ENCODE measurements around the gene DOC2A. TPM values are rescaled to one million over a fixed set of nuclear protein-coding genes. Genes with fewer than 3 reads are reported as not detected.

DOC2A gene
- total and polyA plus RNA-seq, 2 donors (not counting 1 experiment from before 2014, with no cell fraction given) = not detected

DNA sequence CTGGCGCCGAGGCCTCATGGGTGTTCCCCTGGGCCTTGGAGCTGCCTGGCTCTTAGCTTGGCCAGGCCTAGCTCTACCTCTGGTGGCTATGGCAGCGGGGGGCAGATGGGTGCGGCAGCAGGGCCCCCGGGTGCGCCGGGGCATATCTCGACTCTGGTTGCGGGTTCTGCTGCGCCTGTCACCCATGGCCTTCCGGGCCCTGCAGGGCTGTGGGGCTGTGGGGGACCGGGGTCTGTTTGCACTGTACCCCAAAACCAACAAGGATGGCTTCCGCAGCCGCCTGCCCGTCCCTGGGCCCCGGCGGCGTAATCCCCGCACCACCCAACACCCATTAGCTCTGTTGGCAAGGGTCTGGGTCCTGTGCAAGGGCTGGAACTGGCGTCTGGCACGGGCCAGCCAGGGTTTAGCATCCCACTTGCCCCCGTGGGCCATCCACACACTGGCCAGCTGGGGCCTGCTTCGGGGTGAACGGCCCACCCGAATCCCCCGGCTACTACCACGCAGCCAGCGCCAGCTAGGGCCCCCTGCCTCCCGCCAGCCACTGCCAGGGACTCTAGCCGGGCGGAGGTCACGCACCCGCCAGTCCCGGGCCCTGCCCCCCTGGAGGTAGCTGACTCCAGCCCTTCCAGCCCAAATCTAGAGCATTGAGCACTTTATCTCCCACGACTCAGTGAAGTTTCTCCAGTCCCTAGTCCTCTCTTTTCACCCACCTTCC, 23.3 kb downstream of the DOC2A start:
- 98% methylated on average over 32 of the region's 35 CpGs for WGBS (ENCODE audit: insufficient coverage)
- Histone ChIP-seq H2AFZ (ENCODE audit: insufficient read depth, low read depth, low read length, poor library complexity, severe bottlenecking) (no peak overlapping the region), H3K9ac (ENCODE audit: low read length) (no peak overlapping the region), H3K9me3 (ENCODE audit: control extremely low read depth in 1 of 3, control insufficient read depth in 2 of 3, insufficient read depth in 1 of 3, low read length in 2 of 3) (no peaks in the 10 kb centered on the region), H3K36me3 (replicated peaks in 1 of 2; ENCODE audit: control extremely low read depth in 1 of 2, control insufficient read depth in 1 of 2, extremely low read depth in 1 of 2, insufficient read depth in 2 of 2, low read length in 1 of 2) (peaks cover 0 to 68% of the 10 kb centered on the region in 2 experiments), H3K4me3 (ENCODE audit: control extremely low read depth in 1 of 5, extremely low read depth in 1 of 5, insufficient read depth in 1 of 5, low read depth in 2 of 5, low read length in 4 of 5) (no peak overlapping the region), H3K4me1 (ENCODE audit: control insufficient read depth in 2 of 2, insufficient read depth in 2 of 2, low read length in 2 of 2) (no peaks in the 10 kb centered on the region), H3K4me2 (replicated peaks; ENCODE audit: low read depth, low read length, poor library complexity, severe bottlenecking) (no peak overlapping the region), H3K79me2 (ENCODE audit: control insufficient read depth, insufficient read depth, low read length) (no peaks in the 10 kb centered on the region), H3K27me3 (replicated peaks in 1 of 4; ENCODE audit: control extremely low read depth in 1 of 4, control insufficient read depth in 3 of 4, insufficient read depth in 4 of 4, low read length in 3 of 4) (no peaks in the 10 kb centered on the region), H4K20me1 (ENCODE audit: control insufficient read depth, insufficient read depth, low read length, poor library complexity, severe bottlenecking) (no peaks in the 10 kb centered on the region), H3K27ac (ENCODE audit: low read length in 2 of 2) (no peak overlapping the region)
- CTCF ChIA-PET = no interaction called here
- no peak for ATAC-seq (ENCODE audit: low read depth)
- Mint-ChIP-seq H3K27ac (no peak overlapping the region), H3K27me3 (no peaks in the 10 kb centered on the region), H3K4me3 (no peak overlapping the region), H3K9me3 (ENCODE audit: insufficient read depth) (no peaks in the 10 kb centered on the region), H3K4me1 (no peaks in the 10 kb centered on the region)
- TF ChIP-seq EZH2 (IDR thresholded peaks at IDR 0.05; ENCODE audit: borderline replicate concordance, insufficient read depth, low read depth, low read length, poor library complexity, severe bottlenecking) = no peak
- TF ChIP-seq, protein P1, sequence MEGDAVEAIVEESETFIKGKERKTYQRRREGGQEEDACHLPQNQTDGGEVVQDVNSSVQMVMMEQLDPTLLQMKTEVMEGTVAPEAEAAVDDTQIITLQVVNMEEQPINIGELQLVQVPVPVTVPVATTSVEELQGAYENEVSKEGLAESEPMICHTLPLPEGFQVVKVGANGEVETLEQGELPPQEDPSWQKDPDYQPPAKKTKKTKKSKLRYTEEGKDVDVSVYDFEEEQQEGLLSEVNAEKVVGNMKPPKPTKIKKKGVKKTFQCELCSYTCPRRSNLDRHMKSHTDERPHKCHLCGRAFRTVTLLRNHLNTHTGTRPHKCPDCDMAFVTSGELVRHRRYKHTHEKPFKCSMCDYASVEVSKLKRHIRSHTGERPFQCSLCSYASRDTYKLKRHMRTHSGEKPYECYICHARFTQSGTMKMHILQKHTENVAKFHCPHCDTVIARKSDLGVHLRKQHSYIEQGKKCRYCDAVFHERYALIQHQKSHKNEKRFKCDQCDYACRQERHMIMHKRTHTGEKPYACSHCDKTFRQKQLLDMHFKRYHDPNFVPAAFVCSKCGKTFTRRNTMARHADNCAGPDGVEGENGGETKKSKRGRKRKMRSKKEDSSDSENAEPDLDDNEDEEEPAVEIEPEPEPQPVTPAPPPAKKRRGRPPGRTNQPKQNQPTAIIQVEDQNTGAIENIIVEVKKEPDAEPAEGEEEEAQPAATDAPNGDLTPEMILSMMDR (IDR thresholded peaks at IDR 0.05) = no peak
- DNase-seq = no peak
- intact Hi-C loops (cut with micrococcal nuclease) = no loop called here
- POLR2A ChIA-PET = no interaction called here

DNA sequence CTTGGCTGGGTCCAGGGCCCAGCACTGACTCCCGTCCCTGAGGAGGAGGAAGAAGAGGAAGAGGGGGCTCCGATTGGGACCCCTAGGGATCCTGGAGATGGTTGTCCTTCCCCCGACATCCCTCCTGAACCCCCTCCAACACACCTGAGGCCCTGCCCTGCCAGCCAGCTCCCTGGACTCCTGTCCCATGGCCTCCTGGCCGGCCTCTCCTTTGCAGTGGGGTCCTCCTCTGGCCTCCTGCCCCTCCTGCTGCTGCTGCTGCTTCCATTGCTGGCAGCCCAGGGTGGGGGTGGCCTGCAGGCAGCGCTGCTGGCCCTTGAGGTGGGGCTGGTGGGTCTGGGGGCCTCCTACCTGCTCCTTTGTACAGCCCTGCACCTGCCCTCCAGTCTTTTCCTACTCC, 23.9 kb downstream of the DOC2A start:
- CTCF ChIA-PET = no interaction called here
- peaks cover 0 to 69% of the 10 kb centered on the region in 2 experiments for H3K36me3 ChIP-seq (replicated peaks in 1 of 2; ENCODE audit: control extremely low read depth in 1 of 2, control insufficient read depth in 1 of 2, extremely low read depth in 1 of 2, insufficient read depth in 2 of 2, low read length in 1 of 2)
- H3K4me2 ChIP-seq (replicated peaks; ENCODE audit: low read depth, low read length, poor library complexity, severe bottlenecking) = no peak overlapping the region
- H3K27me3 ChIP-seq (replicated peaks in 1 of 4; ENCODE audit: control extremely low read depth in 1 of 4, control insufficient read depth in 3 of 4, insufficient read depth in 4 of 4, low read length in 3 of 4) = no peaks in the 10 kb centered on the region
- no peaks in the 10 kb centered on the region for H3K4me1 Mint-ChIP-seq
- no peak overlapping the region for H2AFZ ChIP-seq (ENCODE audit: insufficient read depth, low read depth, low read length, poor library complexity, severe bottlenecking)
- no peak overlapping the region for H3K27ac ChIP-seq (ENCODE audit: low read length in 2 of 2)
- H3K4me3 Mint-ChIP-seq = no peak overlapping the region
- no peaks in the 10 kb centered on the region for H3K27me3 Mint-ChIP-seq
- intact Hi-C loops (cut with micrococcal nuclease) = no loop called here
- no peaks in the 10 kb centered on the region for H3K79me2 ChIP-seq (ENCODE audit: control insufficient read depth, insufficient read depth, low read length)
- no peak overlapping the region for H3K27ac Mint-ChIP-seq
- H3K9ac ChIP-seq (ENCODE audit: low read length) = no peak overlapping the region
- POLR2A ChIA-PET = no interaction called here
- DNase-seq (no peak), ATAC-seq (ENCODE audit: low read depth) (no peak)
- no peak overlapping the region for H3K4me3 ChIP-seq (ENCODE audit: control extremely low read depth in 1 of 5, extremely low read depth in 1 of 5, insufficient read depth in 1 of 5, low read depth in 2 of 5, low read length in 4 of 5)
- H4K20me1 ChIP-seq (ENCODE audit: control insufficient read depth, insufficient read depth, low read length, poor library complexity, severe bottlenecking) = no peaks in the 10 kb centered on the region
- H3K9me3 Mint-ChIP-seq (ENCODE audit: insufficient read depth) = no peaks in the 10 kb centered on the region
- TF ChIP-seq EZH2 (IDR thresholded peaks at IDR 0.05; ENCODE audit: borderline replicate concordance, insufficient read depth, low read depth, low read length, poor library complexity, severe bottlenecking) = no peak
- H3K9me3 ChIP-seq (ENCODE audit: control extremely low read depth in 1 of 3, control insufficient read depth in 2 of 3, insufficient read depth in 1 of 3, low read length in 2 of 3) = no peaks in the 10 kb centered on the region
- 100% methylated on average over 2 of the region's 5 CpGs for WGBS (ENCODE audit: insufficient coverage)
- H3K4me1 ChIP-seq (ENCODE audit: control insufficient read depth in 2 of 2, insufficient read depth in 2 of 2, low read length in 2 of 2) = no peaks in the 10 kb centered on the region

All from B cell (primary cell).